CD4-positive, alpha-beta T cell treated with Interferon gamma for 1 hour (primary cell): ENCODE data around the gene CCDC142.
"Not testable (repeated sequence)": the region's sequence is repeated elsewhere in the genome, so short reads cannot be mapped to it uniquely, and the experiment has no call there.

Experiments
- DNase-seq: peaks from one replicate; pipeline ENCODE4 v3.0.0-alpha.2; 2020

The CCDC142 gene

DNA sequence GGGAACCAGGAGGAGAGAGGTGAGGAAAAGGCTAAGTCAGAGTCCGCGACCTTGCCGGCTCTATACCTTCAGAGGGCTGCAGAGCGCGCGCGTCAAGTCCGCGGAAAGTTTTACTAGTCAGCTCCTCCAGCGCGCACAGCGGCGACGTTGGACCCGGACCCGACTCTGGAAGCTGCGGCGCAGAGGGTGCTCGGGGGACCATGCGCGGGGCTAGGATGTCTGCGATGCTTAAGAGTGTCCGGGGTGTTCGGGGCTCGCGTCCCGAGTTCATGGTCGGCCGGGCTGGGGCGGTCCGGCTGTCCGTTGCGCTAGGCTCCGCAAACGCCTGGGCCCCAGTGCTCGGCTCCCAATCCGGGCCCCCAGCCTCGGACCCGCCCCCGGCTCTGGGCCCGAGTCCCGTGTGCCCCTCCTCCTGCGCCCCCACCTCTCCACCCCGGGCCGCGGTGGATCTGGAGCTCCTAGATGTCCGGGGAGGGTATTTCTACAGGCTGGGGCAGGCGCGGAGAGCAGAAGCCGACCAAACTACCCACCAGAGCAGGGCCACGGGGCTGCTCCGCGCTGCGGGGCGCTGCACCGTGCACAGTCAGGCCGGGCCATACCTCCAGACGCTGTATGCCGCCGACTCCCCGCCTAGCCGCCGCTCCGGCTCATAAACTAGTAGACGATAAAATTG lies 16.6 kb upstream of the CCDC142 start, which contains the start of gene LBX2:
Gene LBX2, minus strand, starts transcription at position 337 of the 673 bp plus-strand sequence. Its CDS starts 66 bp downstream, at position 271.
- no peak for DNase-seq

DNA sequence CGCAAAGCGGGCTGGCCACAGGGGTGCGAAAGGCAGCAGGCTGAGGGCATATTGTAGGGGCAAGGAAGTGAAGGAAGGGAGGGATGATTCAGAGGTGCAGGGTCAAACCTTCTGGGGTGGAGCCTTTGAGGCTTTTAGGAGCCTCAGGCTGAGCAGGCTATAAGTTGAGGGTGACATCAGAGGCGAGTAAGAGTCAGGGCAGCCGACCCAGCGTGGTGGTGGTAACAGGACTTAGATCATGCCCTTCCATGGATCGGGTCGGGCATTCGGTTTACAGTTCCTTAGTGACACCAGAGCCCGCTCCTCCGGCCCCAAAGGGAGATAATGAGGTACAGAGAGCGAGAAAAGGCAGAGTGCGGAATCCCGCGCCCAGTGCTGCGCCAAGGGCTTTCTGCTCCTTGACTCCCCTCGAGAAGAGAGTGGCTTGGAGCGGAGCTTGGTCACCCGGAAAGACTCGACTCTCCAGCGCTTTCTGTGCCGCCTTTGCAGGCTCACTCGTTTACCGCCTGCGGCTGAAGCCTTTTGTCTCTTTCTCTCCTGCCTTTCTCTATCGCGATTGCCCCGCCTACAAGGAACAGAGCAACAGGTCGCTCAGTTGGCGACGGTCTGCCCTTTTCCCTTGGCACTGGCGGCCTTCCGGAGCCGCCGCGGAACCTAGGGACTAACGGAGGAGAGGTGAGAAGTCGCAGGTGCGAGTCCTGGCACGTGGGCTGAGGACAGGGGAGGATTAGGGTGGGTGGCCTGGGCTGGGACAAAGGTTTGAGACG lies 15.9 kb upstream of the CCDC142 start:
- DNase-seq: no peak

DNA sequence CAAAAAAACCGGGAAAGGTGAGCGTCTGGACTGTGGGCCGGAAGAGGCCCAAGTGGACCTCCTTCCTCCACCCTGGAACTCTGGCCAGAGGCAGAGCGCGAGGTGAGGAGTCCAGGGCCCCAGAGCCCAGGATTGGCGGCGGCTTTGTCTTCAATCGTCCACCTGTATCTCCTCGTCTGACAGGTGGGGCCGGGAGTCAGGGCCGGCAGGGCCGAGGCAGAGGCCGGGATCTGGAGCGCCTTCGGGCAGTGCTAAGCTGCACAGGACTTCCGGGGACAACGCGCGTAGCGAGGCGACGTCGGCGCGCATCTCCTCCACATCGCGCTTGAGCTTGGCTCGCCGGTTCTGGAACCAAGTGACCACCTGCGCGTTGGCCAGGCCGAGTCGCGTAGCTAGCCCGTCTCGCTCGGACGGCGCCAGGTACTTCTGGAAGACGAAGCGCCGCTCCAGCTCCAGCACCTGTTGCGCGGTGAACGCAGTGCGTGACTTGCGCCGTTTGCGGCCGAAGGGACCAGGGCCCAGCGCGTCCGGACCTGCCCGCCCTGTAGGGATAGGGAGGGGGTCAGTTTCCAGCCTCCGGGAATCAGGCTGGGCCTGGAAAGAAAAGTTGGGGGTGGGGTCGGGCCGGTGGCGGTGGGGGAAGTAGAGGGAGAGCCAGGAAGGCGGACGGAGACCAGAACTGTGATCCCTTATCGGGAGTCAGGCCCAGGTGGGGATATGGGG lies 15.1 kb upstream of the CCDC142 start:
- no peak for DNase-seq

DNA sequence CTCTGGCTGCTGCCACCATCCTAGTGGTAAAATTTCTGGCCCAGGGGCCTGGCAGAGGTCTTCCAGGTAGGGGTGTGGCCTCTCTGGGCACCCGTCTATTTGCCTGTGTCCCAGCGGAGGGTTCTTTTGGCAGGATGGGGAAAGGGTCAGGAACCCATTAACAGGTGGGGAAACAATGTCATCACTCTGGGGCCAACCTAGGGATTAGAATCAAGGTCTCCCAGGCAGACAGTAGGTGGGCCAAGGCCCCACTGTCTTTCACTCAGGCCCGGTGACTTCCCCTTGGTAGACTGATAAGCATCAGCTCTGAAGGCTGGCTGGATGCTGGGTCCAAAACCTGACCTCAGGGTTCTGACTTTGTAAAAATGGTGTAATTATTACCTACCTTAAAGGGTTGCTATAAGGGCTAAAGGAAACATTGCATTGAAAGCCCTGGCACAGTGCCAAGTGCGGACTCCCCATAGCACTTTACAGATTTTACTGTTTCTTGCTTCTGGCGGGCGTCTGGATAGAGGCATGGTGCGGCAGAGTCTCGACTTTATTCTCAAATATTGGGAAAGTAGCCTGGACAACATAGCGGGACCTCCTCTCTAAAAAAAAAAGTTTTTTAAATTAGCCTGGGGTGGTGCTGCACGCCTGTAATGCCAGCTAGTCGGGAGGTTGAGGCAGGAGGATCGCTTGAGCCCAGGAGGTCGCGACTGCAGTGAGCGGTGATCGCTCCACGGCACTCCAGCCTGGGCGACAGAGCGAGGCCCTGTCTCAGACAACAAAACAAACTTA lies 14.4 kb upstream of the CCDC142 start:
- DNase-seq: no peak

DNA sequence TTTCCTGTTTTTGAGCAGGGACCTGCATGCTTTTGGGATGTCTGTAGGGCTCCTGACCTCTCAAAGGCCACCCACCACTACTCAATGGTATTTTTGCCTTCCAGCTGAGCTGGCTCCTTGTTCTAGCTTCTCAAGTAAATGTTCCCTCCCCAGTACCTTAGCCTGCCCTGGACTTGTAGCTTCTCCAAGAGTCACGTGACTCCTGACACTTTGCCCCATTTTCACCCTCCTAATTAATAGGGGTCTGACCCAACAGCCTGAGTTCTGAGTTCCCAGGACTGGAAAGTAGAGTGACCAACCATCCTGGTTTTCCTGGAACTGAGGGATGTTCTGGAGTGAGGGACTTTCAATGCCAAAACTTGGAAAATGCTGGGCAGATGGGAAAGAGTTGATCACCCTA lies 12.6 kb upstream of the CCDC142 start:
- no peak for DNase-seq

DNA sequence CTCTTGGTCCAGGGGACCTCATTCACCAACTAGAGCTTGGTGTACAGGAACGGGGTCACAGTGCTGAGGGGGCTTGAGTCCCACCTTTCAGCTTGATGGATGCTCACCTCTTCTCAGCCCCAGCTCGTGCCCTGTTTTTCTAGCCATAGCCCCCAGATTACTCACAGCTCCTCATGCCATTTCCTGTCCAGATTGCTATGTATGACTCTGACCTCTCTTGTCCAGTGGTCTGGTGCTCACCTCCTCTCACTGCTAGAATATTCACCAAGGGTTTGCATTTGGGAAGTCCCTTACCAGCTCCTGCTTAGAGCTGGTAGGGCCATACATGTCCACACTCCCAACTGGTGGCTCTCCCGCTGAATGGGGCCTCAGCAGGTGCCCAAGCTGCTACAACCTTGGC lies 10.7 kb upstream of the CCDC142 start:
- no peak for DNase-seq

DNA sequence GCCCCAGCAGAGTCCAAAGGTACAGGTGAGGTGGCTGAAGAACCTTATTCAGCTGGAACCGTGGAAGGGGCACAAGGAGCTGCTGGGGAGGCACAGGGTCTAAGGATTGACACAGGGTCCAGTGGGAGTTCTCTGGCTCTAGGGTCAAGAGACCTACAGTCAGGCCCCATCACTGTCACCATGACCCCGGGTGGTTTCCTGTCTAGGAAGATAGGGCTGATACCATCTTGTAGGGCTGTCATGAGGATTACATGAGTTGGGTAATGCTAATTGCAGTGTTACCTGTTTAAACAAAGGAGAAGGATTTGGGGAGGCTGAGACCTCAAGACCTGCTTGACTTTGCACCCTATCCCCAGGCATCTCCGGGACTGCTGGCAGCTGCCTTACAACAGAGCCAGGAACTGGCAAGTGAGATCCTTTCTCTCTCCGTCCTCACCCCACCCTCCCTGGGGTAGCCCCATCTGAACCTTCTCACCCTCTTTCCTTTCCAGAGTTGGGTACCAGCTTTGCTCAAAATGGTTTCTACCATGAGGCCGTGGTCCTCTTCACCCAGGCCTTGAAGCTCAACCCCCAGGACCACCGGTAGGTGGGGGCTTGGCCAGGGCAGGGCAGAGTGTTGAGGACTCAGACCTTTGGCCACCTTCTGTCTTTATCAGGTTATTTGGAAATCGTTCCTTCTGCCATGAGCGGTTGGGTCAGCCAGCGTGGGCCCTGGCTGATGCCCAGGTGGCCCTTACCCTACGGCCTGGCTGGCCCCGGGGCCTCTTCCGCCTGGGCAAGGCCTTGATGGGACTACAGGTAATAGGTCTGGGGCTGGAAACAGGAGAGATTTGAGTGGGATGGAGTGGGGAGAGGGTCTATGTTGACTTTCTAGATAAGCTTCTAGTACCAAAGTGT lies 9.1 kb upstream of the CCDC142 start:
- no peak for DNase-seq

DNA sequence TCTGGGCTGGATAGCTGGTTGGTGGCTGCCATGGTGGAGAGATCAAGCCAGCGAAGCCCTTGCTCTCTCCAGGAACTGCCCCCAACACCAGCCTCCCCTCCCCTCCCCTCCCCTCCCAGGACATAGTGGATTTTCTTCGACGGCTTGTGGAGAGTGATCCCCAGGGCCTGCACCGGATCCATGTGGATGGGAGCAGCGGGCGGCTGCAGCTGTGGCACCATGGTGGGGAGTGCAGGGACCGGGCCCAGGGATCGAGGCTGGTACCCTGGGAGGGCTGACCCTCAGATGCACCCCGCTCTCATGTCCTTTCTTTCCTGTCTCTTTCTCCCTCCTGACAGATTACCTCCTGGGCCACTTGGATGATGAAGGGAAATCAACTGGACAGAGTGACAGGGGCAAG lies 7.1 kb upstream of the CCDC142 start:
- DNase-seq: no peak

DNA sequence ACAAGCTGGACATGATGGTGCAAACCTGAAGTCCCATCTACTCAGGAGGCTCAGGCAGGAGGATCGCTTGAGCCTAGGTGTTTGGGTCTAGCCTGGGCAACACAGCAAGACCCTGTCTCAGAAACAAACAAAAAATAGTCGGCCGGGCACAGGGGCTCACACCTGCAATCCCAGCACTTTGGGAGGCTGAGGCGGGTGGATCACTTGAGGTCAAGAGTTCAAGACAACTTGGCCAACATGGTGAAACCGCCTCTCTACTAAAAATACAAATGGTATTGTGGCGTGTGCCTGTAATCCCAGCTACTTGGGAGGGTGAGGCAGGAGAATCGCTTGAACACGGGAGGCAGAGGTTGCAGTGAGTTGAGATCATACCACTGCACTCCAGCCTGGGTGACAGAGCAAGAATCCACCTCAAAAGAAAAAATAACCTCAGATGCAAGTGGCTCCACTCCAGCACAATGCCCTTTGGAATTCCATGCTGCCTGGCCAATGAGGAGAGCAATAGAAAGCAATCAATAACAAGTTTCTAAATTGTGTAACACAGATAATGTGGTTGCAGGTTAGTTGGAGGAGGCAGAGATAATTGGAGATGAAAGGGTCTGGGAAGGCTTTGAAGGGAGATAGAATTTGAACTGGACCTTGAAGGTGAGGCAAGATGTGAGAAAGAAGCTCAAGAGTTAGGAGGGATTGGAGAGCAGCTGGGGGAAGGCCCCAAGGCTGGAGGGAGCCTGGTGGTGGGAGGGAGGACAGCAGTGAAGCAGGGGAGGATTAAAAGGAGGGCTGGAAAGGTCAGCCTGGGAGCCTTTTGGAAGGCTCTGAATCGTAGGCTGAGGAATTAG lies 6.1 kb upstream of the CCDC142 start:
- DNase-seq: no peak

DNA sequence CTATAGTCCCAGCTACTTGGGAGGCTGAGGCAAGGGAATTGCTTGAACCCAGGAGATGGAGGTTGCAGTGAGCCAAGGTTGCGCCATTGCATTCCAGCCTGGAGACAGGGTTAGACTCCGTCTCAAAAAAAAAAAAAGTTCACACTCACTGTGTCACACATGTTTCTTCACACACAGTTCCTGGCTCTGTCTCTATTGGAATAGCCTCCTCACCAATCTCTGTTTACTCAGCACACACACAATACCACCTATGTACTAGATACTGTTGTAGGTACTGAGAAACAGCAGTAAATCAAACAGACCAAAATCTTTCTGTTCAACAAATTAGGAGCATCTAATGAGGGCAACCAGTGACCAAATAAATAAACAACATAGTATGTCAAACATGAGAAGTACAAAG lies 3.3 kb upstream of the CCDC142 start:
- DNase-seq: no peak

DNA sequence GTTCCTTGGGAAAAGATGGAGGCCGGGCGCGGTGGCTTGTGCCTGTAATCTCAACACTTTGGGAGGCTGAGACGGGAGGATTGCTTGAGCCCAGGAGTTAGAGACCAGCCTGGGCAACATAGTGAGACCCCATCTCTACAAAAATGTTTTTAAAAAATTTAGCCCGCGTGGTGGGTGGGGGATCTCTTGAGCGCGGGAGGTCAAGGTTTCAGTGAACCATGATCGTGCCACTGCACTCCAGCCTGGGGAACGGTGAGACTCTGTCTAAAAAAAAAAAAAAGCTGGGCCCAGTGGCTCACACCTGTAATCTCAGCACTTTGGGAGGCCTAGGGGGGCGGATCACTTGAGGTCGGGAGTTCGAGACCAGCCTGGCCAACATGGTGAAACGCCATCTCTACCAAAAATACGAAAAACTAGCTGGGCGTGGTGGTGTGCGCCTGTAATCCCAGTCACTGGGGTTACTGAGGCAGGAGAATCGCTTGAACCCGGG lies 922 bp upstream of the CCDC142 start:
- not testable (repeated sequence) for DNase-seq

DNA sequence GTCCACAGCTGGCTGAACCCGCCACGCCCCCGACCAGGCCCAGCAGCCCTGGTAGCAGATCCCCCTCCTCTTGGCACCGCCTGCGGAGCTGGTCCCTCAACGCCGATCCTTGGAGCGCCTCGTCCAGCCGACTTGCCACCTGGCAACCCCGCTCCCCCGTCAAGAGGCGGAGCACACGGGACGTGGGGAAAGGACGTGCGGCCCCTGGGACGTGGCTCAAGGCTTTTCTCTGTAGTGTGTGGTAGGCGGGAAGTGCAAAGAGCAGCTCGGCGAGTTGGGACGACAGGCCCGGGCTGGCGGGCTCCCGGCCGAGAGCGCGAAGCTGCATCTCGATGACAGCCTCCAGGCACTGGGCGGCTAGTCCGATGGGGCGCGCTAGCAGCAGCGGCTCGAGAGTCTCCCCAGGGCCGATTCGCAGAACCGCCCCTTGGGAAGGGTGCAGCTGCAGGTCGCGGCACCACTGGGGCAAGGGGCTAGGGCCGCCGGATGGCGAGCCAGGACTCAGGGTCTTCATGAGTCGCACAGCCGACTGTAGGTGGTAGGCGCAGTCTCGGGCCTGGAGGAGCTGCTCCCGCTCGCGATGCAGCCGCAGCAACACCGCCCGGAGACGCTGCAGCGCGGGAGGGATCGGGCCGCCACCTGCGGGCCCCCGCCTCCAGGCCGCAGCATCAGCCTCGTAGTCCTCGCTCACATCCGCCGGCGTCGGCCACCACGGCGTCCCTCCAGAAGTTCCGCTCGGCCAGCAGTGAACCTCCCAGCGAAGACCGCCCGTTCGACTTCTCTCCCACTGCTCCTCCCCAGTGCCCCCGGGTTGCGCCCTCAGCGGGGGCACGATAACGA lies 617 bp downstream of the CCDC142 start:
- DNase-seq: peak; percentile 58

DNA sequence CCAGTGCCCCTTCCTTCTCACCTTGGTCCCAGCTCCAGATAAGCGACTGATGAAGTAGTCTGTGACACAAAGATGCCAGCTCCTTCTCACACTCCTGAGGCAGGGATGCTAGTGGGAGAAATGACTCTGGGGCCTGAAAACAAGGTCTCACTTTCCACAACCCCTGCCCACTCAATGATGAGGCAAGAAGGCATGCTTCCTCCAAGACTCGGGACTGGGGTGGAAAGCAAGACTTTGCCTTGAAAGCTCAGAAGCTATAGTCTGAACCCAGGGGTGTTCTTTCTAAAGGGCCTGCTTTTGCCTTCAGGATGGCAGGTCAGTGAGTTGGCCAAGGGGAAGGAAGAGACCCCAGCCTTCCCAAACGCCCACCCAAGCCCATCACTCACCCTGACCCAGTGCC lies 1.4 kb downstream of the CCDC142 start:
- DNase-seq: no peak

DNA sequence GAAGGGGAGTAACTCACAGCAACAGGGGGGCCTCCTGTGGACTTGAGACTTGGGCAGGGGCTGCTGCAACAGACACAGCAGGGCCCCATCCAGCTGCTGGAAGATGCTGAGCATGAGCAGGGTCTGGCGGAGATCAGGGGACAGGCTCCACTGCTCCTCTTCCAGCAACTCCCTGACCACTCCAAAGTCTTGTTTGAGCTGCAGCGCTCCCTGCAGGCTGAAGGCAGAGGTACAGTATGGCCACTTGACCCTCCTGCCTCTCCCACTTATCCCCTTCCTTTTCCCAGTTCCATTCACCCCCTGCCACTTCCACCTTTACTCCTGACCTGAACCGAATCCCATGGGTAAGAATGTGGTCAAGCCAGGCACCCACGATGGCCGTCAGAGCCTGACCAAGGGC lies 7.9 kb downstream of the CCDC142 start:
- DNase-seq: no peak

DNA sequence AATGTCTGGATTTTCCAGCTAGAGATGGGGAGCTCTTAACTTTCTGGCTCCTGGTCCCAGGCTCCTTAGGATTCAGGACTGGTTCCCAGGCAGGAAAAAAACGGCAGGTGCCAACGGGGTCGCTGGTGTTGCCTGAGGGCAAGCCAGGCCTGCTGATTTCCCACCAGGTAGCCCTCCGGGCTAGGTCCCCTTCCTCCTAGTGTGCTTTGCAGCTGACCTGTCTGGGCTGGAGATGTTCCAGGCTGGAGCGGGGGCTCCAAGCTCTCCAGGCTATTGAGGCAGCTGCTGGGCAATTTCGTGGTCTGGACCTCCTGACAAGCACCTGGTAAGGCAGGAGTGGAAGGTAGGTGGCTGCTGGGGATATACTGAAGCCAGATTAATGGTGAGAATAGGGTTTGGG lies 8.3 kb downstream of the CCDC142 start:
- no peak for DNase-seq

DNA sequence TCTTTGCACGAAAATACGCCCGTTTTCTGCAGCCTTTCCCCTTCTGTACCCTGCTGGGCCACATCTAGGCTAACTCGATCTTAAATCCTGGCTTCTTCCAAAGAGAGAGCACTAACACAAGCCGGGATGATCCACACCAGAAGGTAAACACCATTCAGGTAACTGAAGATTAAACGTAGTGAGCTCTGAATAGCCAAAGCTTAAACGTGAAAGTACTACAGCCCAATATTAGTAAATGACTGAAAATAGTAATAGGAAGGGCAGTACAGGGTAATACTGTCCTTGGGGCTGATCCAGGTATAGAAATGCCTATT lies 9.9 kb downstream of the CCDC142 start:
- DNase-seq: no peak

DNA sequence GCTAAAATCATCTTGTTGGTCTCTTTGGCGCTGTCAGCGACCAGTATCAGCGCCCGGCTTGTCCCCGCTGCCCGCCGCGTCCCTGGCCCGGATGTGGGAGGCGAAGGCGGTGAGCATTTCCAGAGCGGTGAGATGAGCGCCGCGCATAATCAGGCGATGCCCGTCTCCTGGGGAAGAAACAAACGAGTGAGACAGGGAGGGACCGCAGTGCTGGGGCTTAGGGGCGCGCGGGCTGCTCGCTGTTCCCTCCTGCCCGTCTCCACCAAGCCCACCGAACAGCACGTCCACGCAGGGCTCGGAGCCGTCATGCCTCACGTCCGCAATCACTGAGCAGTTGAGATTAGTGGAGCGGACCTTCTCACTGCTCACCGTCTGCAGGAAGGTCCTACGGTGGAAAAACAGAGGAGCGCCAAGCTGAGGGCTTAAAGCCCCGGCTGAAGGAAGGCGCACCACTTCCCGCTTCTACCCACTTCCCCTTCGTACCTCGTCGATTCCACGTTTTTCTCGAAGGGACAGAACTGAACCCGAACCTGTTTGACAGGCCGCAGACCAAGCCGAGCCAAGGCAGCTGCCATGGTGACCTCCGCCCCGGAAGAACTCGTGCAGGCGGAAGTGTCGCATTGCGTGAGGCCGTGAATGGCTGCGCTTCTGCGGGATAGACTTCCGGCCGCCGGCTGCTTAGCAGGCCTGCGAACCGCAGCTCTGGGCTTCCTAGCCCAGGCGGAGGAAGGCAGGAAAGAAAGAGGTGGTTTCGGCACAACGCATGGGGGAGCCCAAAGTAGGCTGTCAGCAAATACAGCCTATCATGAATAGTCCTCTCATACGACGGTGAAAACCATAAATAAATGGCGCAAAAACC lies 10.5 kb downstream of the CCDC142 start, which contains the start of gene MRPL53:
Gene MRPL53, minus strand, starts transcription at position 595 of the 859 bp plus-strand sequence. Its CDS starts 20 bp downstream, at position 575.
- DNase-seq: peak; percentile 94

DNA sequence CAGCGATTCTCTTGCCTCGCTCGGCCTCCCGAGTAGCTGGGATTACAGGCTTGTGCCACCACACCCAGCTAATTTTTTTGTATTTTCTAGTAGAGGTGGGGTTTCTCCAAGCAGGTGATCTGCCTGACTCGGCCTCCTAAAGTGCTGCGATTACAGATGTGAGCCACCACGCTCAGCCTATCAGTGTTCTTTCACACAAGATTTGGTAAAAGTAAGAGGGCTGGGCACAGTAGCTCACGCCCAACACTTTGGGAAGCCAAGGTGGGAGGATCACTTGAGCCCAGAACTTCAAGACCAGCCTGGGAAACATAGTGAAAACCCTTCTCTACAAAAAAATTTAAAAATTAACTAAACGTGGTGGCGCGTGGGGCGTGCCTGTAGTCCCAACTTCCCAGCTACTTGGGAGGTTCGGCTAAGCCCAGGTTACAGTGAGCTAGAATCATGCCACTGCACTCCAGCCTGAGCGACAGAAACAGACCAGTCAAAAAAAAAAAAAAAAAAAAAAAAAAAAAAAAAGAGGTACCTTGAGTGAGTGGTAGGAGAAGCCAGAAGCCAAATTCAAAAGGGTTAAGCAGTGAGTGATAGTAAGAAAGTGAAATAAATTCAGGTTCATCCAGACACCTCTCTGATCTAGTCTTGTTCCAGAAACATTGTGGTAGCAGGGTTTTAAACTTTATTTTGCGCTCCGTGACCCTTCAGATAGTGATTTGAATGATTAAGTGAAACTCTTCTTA lies 11.3 kb downstream of the CCDC142 start:
- no peak for DNase-seq
